ENCODE data around the gene OSBPL3.

- no peak for TF ChIP-seq CTCF (IDR thresholded peaks at IDR 0.05; ENCODE audit: low read depth, low read length, missing input control)
- no peak for TF ChIP-seq GABPA (IDR thresholded peaks at IDR 0.05 in 1 of 2, conservative IDR thresholded peaks at IDR 0.05 in 1 of 2)
- TF ChIP-seq REST (IDR thresholded peaks at IDR 0.05): no peak
- TF ChIP-seq ATF3 (IDR thresholded peaks at IDR 0.05): no peak
- no peak for TF ChIP-seq SP1 (IDR thresholded peaks at IDR 0.05)
- no peak for TF ChIP-seq RAD21 (IDR thresholded peaks at IDR 0.05)
- no peak for TF ChIP-seq RXRA (IDR thresholded peaks at IDR 0.05)
- TF ChIP-seq JUND (IDR thresholded peaks at IDR 0.05): no peak
- TF ChIP-seq NR2F2 (IDR thresholded peaks at IDR 0.05): no peak
- no peak for TF ChIP-seq FOXA1 (IDR thresholded peaks at IDR 0.05)
- no peak for TF ChIP-seq EGR1 (IDR thresholded peaks at IDR 0.05; ENCODE audit: low read depth in 2 of 2)
These were observed 148.7 kb downstream of the OSBPL3 start for GRCh38 chr7:24831240-24831639.

Data from liver (tissue), 3 donors.